Measurements from ENCODE around the gene ITPR2. TPM values are rescaled to one million over a fixed set of nuclear protein-coding genes. Genes with fewer than 3 reads are reported as not detected.

The ITPR2 gene
- total RNA-seq, 1 donor from 2014 or later = 16.7 TPM

DNA sequence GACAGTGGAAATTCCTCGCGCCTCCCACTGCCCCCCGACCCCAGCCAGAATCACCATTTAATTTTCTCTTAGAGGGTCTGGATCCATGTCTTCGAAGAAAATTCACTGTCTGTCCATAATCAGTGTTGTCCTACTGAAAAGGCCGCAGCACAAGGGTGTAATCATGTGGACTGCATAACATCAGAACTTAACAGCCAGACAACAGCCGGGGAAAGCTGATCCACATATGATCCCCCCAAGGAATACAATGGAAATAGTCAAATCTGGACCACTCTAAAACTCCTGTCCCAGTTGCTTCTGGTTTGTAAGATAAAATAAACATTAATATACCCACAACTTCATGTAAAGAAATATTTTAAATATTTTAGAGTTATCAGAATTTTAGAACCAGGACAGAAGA, 460.1 kb downstream of the ITPR2 start:
- H3K27ac Mint-ChIP-seq (ENCODE audit: unreplicated experiment) = no peak overlapping the region
- TF ChIP-seq, protein P1, sequence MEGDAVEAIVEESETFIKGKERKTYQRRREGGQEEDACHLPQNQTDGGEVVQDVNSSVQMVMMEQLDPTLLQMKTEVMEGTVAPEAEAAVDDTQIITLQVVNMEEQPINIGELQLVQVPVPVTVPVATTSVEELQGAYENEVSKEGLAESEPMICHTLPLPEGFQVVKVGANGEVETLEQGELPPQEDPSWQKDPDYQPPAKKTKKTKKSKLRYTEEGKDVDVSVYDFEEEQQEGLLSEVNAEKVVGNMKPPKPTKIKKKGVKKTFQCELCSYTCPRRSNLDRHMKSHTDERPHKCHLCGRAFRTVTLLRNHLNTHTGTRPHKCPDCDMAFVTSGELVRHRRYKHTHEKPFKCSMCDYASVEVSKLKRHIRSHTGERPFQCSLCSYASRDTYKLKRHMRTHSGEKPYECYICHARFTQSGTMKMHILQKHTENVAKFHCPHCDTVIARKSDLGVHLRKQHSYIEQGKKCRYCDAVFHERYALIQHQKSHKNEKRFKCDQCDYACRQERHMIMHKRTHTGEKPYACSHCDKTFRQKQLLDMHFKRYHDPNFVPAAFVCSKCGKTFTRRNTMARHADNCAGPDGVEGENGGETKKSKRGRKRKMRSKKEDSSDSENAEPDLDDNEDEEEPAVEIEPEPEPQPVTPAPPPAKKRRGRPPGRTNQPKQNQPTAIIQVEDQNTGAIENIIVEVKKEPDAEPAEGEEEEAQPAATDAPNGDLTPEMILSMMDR (conservative IDR thresholded peaks at IDR 0.05) = no peak
- H3K4me1 Mint-ChIP-seq = no peaks in the 10 kb centered on the region
- H3K36me3 Mint-ChIP-seq (ENCODE audit: low read depth) = no peaks in the 10 kb centered on the region
- H3K4me3 Mint-ChIP-seq = no peak overlapping the region
- H3K27me3 Mint-ChIP-seq (ENCODE audit: low read depth) = no peaks in the 10 kb centered on the region
- no peak for DNase-seq (ENCODE audit: low read depth, low spot score)
- no peaks in the 10 kb centered on the region for H3K9me3 Mint-ChIP-seq

DNA sequence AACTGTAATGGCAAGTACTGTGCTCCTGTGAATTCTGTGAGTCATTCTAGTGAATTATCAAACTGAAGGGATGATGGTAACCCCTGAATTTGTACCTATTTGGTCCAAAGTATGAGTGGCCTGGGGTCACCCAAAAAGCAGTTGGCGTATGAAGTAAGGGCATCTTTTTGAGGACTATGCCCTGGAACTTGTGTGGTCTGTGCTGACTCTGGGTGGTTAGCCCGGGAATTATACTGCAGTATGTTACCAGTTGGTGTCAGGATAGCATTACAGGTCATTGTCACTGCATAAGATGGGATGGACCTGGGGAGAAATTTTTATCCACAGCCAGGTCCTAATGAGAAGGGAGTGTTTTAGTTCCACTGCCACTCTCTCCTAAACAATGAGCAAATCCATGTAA, 462.9 kb downstream of the ITPR2 start:
- Mint-ChIP-seq H3K9me3 (no peaks in the 10 kb centered on the region), H3K27me3 (ENCODE audit: low read depth) (no peaks in the 10 kb centered on the region), H3K36me3 (ENCODE audit: low read depth) (no peaks in the 10 kb centered on the region), H3K4me1 (no peaks in the 10 kb centered on the region), H3K4me3 (no peak overlapping the region), H3K27ac (ENCODE audit: unreplicated experiment) (no peak overlapping the region)
- DNase-seq (ENCODE audit: low read depth, low spot score) = no peak
- TF ChIP-seq, protein P1 (conservative IDR thresholded peaks at IDR 0.05) = no peak

DNA sequence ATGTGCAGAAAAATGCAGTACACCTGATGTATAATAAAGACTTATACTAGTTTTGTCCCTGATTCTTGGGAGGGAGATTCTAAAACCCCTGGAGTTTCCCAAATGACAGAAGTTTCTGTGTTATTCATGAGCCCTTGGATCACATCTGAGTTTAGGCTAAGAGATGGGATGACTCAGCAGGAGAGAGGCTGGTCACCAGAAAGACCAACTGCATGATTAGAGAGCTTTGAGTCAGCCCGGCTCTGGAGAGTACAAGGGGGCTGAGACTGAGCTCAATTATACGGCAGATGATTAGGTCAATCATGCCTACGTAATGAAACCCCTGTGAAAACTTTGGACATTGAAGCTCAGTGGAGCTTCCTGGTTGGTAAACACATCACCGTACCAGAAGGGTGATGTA, 463.4 kb downstream of the ITPR2 start:
- no peaks in the 10 kb centered on the region for H3K9me3 Mint-ChIP-seq
- H3K27ac Mint-ChIP-seq (ENCODE audit: unreplicated experiment) = no peak overlapping the region
- no peaks in the 10 kb centered on the region for H3K4me1 Mint-ChIP-seq
- no peaks in the 10 kb centered on the region for H3K36me3 Mint-ChIP-seq (ENCODE audit: low read depth)
- DNase-seq (ENCODE audit: low read depth, low spot score) = no peak
- no peak overlapping the region for H3K4me3 Mint-ChIP-seq
- TF ChIP-seq, protein P1 (conservative IDR thresholded peaks at IDR 0.05) = no peak
- H3K27me3 Mint-ChIP-seq (ENCODE audit: low read depth) = no peaks in the 10 kb centered on the region

DNA sequence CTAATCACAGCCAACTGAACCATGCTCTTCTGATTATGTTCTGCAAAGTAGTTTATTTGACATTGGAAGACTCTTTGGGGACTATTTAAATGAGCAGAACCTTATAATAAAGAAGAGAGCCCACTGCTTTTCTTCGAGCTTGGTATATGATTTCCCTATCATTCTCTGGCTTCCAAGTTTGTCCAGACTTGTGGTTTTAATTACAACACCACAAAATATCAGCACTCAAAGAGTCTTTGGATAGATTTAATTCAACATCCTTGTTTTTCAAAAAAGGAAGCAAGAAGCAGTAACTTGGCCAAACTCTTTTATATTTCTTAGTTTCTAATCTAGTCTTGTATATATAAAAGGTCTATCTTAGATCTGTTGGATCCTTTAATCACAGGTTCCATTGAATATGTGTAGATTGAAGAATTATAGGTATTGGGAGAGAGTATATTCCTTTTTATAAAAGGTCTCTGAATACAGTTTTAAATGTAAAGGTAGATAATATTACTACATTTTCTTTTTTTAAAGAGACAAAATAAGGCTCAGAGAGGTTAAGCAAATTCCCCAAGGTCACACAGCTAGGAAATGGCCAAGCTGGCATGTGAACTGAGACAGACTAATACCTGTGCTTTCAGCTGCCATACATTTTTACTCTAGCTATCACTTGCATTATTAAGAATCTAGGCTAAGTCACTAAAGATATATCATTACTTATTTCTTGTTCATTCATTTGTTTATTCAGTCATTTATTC, 464.8 kb downstream of the ITPR2 start:
- TF ChIP-seq, protein P1 (conservative IDR thresholded peaks at IDR 0.05) = no peak
- no peaks in the 10 kb centered on the region for H3K36me3 Mint-ChIP-seq (ENCODE audit: low read depth)
- H3K27ac Mint-ChIP-seq (ENCODE audit: unreplicated experiment) = no peak overlapping the region
- H3K9me3 Mint-ChIP-seq = no peaks in the 10 kb centered on the region
- H3K4me1 Mint-ChIP-seq = no peaks in the 10 kb centered on the region
- DNase-seq (ENCODE audit: low read depth, low spot score) = no peak
- H3K27me3 Mint-ChIP-seq (ENCODE audit: low read depth) = no peaks in the 10 kb centered on the region
- no peak overlapping the region for H3K4me3 Mint-ChIP-seq

DNA sequence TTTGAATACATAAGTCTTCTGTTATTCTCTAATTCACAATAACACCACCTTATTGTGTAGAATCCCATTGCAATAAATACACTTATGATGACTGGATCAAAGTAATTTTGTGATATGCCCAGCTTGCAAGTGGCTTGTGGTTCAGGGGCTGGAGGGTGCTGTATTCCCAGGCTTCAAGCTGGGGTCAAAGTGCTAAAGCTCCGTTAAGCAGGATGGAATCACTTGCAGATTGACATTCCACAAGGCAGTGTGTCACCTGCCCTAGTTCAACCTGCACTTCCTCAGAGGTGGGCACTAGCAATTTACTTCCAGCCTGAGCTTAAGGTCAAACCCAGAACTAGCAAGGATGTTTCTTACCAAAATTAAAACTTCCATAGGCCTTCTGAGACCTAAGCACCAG, 471.0 kb downstream of the ITPR2 start:
- Mint-ChIP-seq H3K4me1 (peaks cover 3% of the 10 kb centered on the region), H3K36me3 (ENCODE audit: low read depth) (no peaks in the 10 kb centered on the region), H3K27ac (ENCODE audit: unreplicated experiment) (no peak overlapping the region), H3K4me3 (no peak overlapping the region), H3K27me3 (ENCODE audit: low read depth) (no peaks in the 10 kb centered on the region), H3K9me3 (no peaks in the 10 kb centered on the region)
- TF ChIP-seq, protein P1 (conservative IDR thresholded peaks at IDR 0.05) = no peak
- no peak for DNase-seq (ENCODE audit: low read depth, low spot score)
